Fibroblast of villous mesenchyme (primary cell): ENCODE measurements around the gene SPINK14. TPM values are rescaled to one million over a fixed set of nuclear protein-coding genes. Genes with fewer than 3 reads are reported as not detected.

Experiments used
- DNase-seq: peaks from one replicate; pipeline ENCODE4 v3.0.0-alpha.2; 2010; ENCODE audit warnings: low read depth
- H3K4me3 ChIP-seq: 2 replicates; pipeline ENCODE4 v1.5.1; 2011; ENCODE audit warnings: low read depth, mild to moderate bottlenecking, low read length
- CTCF ChIP-seq: IDR thresholded peaks from 2 replicates; pipeline ENCODE4 v1.5.1; 2012; ENCODE audit warnings: low read depth, mild to moderate bottlenecking, low read length; ENCODE audit not compliant: insufficient read depth
- total RNA-seq: library from RNA; depleted of rRNA; stranded (reverse); fragments of >200 nt; gene quantifications from 2 replicates; pipeline ENCODE4 v1.2.3, GENCODE V29; 2012

Gene SPINK14
- total RNA-seq, 1 donor, result not detected

GRCh38 chr5:148163345-148163744, 5.0 kb upstream of the SPINK14 start:
- TF ChIP-seq CTCF, result no peak
- DNase-seq, result no peak
- H3K4me3 ChIP-seq, result no peak overlapping the region

- no peak overlapping the region for H3K4me3 ChIP-seq
- no peak for TF ChIP-seq CTCF
- peak; percentile 11 for DNase-seq
Observed at GRCh38 chr5:148166550-148167283, 1.6 kb upstream of the SPINK14 start.

GRCh38 chr5:148172377-148172776, 4.0 kb downstream of the SPINK14 start:
- TF ChIP-seq CTCF, result no peak
- DNase-seq, result no peak
- H3K4me3 ChIP-seq, result no peak overlapping the region

- TF ChIP-seq CTCF, result no peak
- no peak for DNase-seq
- H3K4me3 ChIP-seq, result no peak overlapping the region
Observed at GRCh38 chr5:148176480-148176879, 8.1 kb downstream of the SPINK14 start.

- no peak for TF ChIP-seq CTCF
- no peak for DNase-seq
- no peak overlapping the region for H3K4me3 ChIP-seq
Observed at GRCh38 chr5:148177207-148177606, 8.9 kb downstream of the SPINK14 start.

- no peak overlapping the region for H3K4me3 ChIP-seq
- TF ChIP-seq CTCF, result peak; percentile 70
- peak; percentile 68 for DNase-seq
Observed at GRCh38 chr5:148179234-148179824, 11.0 kb downstream of the SPINK14 start.
